Gastrocnemius medialis (tissue), 4 donors: ENCODE data around the gene APAF1.

Experiments used
- POLR2A ChIP-seq, 2 donors: fragments of 450-650 bp; IDR thresholded peaks; one replicate each; pipeline ENCODE4 v1.6.1; 2017; ENCODE audit warnings: antibody characterized with exemption in 2 of 2, mild to moderate bottlenecking in 2 of 2, moderate library complexity in 2 of 2
- TF ChIP-seq, protein P1 (sequence below), 5 experiments: fragments of 450-650 bp in 3 of 5; fragments of 200-600 bp in 2 of 5; sonication (generic) in 2 of 5; IDR thresholded peaks in 4 of 5; conservative IDR thresholded peaks in 1 of 5; 1 replicate in 4 of 5; 2 replicates in 1 of 5; pipeline ENCODE4 v1.5.1; 2016 to 2019; ENCODE audit warnings: antibody characterized with exemption in 5 of 5, mild to moderate bottlenecking in 3 of 5, moderate library complexity in 3 of 5

DNA sequence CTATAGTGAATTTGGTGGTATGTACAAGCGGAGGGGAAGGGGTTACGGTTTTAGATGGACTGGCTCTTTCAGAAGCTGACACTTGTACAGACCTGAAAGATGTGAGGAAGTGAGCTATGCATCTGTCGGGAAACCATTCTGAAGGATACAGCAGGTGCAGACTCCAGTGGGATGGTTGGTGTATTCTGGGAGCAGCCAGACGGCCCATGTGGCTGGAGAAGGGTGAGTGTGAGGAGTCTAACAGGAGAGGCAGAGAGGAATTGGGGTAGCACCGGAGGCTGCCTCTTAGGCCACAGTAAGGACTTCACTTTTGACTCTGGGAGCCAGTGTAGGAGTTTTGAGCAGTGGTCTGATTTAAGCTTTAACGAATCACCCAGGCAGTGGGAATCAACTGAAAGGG, 90.7 kb downstream of the APAF1 start:
- TF ChIP-seq, protein P1, sequence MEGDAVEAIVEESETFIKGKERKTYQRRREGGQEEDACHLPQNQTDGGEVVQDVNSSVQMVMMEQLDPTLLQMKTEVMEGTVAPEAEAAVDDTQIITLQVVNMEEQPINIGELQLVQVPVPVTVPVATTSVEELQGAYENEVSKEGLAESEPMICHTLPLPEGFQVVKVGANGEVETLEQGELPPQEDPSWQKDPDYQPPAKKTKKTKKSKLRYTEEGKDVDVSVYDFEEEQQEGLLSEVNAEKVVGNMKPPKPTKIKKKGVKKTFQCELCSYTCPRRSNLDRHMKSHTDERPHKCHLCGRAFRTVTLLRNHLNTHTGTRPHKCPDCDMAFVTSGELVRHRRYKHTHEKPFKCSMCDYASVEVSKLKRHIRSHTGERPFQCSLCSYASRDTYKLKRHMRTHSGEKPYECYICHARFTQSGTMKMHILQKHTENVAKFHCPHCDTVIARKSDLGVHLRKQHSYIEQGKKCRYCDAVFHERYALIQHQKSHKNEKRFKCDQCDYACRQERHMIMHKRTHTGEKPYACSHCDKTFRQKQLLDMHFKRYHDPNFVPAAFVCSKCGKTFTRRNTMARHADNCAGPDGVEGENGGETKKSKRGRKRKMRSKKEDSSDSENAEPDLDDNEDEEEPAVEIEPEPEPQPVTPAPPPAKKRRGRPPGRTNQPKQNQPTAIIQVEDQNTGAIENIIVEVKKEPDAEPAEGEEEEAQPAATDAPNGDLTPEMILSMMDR (IDR thresholded peaks at IDR 0.05 in 4 of 5, conservative IDR thresholded peaks at IDR 0.05 in 1 of 5) = no peak
- no peak for TF ChIP-seq POLR2A (IDR thresholded peaks at IDR 0.05)
